ENCODE measurements around the gene HPS4.
"Not testable (repeated sequence)": the region's sequence is repeated elsewhere in the genome, so short reads cannot be mapped to it uniquely, and the experiment has no call there.

Gene HPS4

GRCh38 chr22:26439559-26439958, 44.0 kb downstream of the HPS4 start:
- no peak for DNase-seq

- not testable (repeated sequence) for DNase-seq
Measured at GRCh38 chr22:26438776-26439175, 44.8 kb downstream of the HPS4 start.

- DNase-seq = no peak
Measured at GRCh38 chr22:26437694-26438392, 45.7 kb downstream of the HPS4 start.

GRCh38 chr22:26436903-26437515, 46.6 kb downstream of the HPS4 start:
- DNase-seq = no peak

- no peak for DNase-seq
Measured at GRCh38 chr22:26435327-26436093, 48.1 kb downstream of the HPS4 start.

GRCh38 chr22:26433805-26434204, 49.8 kb downstream of the HPS4 start:
- no peak for DNase-seq

GRCh38 chr22:26432619-26433311, 50.8 kb downstream of the HPS4 start:
- no peak for DNase-seq

- no peak for DNase-seq
Measured at GRCh38 chr22:26431261-26431995, 52.2 kb downstream of the HPS4 start.

- no peak for DNase-seq
Measured at GRCh38 chr22:26430600-26430999, 53.0 kb downstream of the HPS4 start.

- DNase-seq = no peak
Measured at GRCh38 chr22:26429458-26430286, 53.9 kb downstream of the HPS4 start.

GRCh38 chr22:26428515-26429457, 54.8 kb downstream of the HPS4 start, which contains the start of gene ASPHD2:
Gene ASPHD2 (plus strand): TSS chr22:26429260. CDS start chr22:26433616, 4,356 bp downstream.
- DNase-seq = peak; percentile 79

GRCh38 chr22:26426924-26427323, 56.7 kb downstream of the HPS4 start:
- no peak for DNase-seq

GRCh38 chr22:26418620-26419019, 65.0 kb downstream of the HPS4 start:
- DNase-seq = no peak

GRCh38 chr22:26417406-26417805, 66.2 kb downstream of the HPS4 start:
- DNase-seq = no peak

- no peak for DNase-seq
Measured at GRCh38 chr22:26416670-26417276, 66.8 kb downstream of the HPS4 start.

- no peak for DNase-seq
Measured at GRCh38 chr22:26416256-26416655, 67.3 kb downstream of the HPS4 start.

- no peak for DNase-seq
Measured at GRCh38 chr22:26414347-26414746, 69.2 kb downstream of the HPS4 start.

GRCh38 chr22:26410386-26410785, 73.2 kb downstream of the HPS4 start:
- DNase-seq = no peak

- DNase-seq = no peak
Measured at GRCh38 chr22:26409719-26410335, 73.8 kb downstream of the HPS4 start.

All from effector CD8-positive, alpha-beta T cell (primary cell).